Stomach (tissue), 4 donors: Measurements from ENCODE around the gene HPS3.

Experiments
- CTCF ChIP-seq, 7 experiments: fragments of 450-650 bp in 4 of 7; fragments of 200-600 bp in 3 of 7; sonication (generic) in 3 of 7; IDR thresholded peaks; one replicate each; pipeline ENCODE4 v1.5.1; 2016 to 2019; ENCODE audit warnings: antibody characterized with exemption in 7 of 7, control low read depth in 2 of 7, mild to moderate bottlenecking in 1 of 7
- EP300 ChIP-seq: sonication (generic); formaldehyde crosslinking; IDR thresholded peaks from one replicate; pipeline ENCODE4 v1.6.1; 2017; ENCODE audit warnings: antibody characterized with exemption
- POLR2A ChIP-seq, 4 donors: fragments of 450-650 bp; IDR thresholded peaks; one replicate each; pipeline ENCODE4 v1.6.1; 2016; ENCODE audit warnings: antibody characterized with exemption in 4 of 4, control low read depth in 2 of 4, mild to moderate bottlenecking in 1 of 4, moderate library complexity in 1 of 4

GRCh38 chr3:149180057-149180573 lies 50.7 kb downstream of the HPS3 start:
- TF ChIP-seq CTCF (IDR thresholded peaks at IDR 0.05) (no peak), POLR2A (IDR thresholded peaks at IDR 0.05) (no peak), EP300 (no peak)
